Measurements from ENCODE around the gene ABCF3.

DNA sequence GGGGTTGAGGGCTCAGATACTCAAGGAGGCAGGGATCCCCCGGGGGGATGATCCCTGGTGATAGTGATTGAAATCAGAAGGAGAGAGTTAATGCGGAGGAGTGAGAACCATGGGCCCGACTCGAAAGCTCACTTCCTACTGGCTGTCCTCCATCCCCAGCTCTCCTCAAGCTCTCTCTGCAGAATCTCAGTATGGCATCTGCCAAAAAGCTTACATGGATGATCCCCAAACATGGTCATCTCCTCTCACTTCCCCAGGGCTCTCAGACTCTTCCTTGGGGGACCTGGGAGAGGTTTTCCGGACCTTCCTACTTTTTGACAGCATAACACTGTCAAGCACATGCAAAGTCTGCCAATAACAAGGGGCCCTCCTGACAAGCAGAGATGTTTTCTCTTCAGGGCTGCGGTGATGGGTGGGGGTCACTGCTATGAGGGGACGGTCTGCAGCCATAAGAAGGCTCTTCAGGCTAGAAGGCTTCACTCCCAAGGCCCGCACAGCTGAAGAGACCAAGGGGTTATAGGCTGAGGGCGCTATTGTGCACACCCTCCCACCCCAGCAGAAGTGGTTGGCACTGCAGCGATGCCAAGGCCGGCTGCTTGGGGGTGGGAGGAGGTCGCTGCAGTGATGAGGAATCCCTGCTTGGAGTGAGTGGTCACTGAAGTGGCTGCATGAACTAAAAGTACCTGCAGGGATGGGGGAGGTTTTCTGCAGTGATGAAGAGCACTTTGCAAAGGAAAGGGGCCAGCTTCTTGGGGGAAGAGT is 42.6 kb downstream of the ABCF3 start:
- no peak for TF ChIP-seq POLR2A (IDR thresholded peaks at IDR 0.05; ENCODE audit: low read length)
- no peak for TF ChIP-seq GATA1 (IDR thresholded peaks at IDR 0.05; ENCODE audit: low read depth, low read length)
